Fibroblast of lung (primary cell): ENCODE data around the gene AKAP6.

Experiments
- CTCF ChIP-seq, 2 donors: IDR thresholded peaks in 1 of 2; conservative IDR thresholded peaks in 1 of 2; 1 replicate in 1 of 2; 2 replicates in 1 of 2; pipeline ENCODE4 v1.5.1; 2011 to 2012; ENCODE audit warnings: low read length in 2 of 2, control low read depth in 1 of 2, inconsistent platforms in 1 of 2, low read depth in 1 of 2, mild to moderate bottlenecking in 1 of 2
- EZH2 ChIP-seq: IDR thresholded peaks from 2 replicates; pipeline ENCODE4 v1.5.1; 2012; ENCODE audit warnings: low read length, control low read depth, mild to moderate bottlenecking; ENCODE audit errors: missing control alignments

GRCh38 chr14:32667791-32668190 lies 338.7 kb downstream of the AKAP6 start:
- TF ChIP-seq CTCF (conservative IDR thresholded peaks at IDR 0.05 in 1 of 2, IDR thresholded peaks at IDR 0.05 in 1 of 2; ENCODE audit: low read depth in 1 of 2, low read length in 2 of 2) (no peak), EZH2 (no peak)
